DOHH2 (cell line): ENCODE data around the gene MOV10L1.

ENCODE experiments used
- EZH2phosphoT487 ChIP-seq: fragments of 200-600 bp; sonication (generic); IDR thresholded peaks from 2 replicates; pipeline ENCODE4 v1.6.1; 2017; ENCODE audit warnings: borderline replicate concordance, mild to moderate bottlenecking, antibody characterized with exemption, low read length, moderate library complexity, mixed read lengths
- TF ChIP-seq, protein P1 (sequence below): fragments of 200-600 bp; sonication (generic); IDR thresholded peaks from one replicate; pipeline ENCODE4 v1.5.1; 2014; ENCODE audit warnings: antibody characterized with exemption, mild to moderate bottlenecking, low read depth, low read length; ENCODE audit not compliant: poor library complexity, severe bottlenecking

DNA sequence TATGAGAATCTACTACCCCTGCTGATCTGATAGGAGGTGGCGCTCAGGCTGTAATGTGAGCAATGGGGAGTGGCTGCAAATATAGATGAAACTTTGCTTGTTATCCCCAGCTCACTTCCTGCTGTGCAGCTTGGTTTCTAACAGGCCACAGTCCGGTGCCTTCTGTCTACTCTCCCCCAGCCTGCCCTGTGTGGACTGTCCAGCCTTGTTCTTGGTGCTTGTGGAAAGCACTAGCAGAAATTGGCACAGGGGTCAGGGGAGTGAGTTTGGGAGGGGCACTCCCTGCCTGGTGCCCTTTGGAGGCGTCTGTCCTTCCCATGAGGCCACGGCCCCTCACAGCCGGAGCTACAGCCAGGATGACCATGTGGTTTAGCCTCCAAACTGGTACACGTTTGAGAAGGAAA, 14.3 kb downstream of the MOV10L1 start:
- TF ChIP-seq, protein P1, sequence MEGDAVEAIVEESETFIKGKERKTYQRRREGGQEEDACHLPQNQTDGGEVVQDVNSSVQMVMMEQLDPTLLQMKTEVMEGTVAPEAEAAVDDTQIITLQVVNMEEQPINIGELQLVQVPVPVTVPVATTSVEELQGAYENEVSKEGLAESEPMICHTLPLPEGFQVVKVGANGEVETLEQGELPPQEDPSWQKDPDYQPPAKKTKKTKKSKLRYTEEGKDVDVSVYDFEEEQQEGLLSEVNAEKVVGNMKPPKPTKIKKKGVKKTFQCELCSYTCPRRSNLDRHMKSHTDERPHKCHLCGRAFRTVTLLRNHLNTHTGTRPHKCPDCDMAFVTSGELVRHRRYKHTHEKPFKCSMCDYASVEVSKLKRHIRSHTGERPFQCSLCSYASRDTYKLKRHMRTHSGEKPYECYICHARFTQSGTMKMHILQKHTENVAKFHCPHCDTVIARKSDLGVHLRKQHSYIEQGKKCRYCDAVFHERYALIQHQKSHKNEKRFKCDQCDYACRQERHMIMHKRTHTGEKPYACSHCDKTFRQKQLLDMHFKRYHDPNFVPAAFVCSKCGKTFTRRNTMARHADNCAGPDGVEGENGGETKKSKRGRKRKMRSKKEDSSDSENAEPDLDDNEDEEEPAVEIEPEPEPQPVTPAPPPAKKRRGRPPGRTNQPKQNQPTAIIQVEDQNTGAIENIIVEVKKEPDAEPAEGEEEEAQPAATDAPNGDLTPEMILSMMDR, result no peak
- TF ChIP-seq EZH2phosphoT487, result no peak
